ENCODE measurements around the gene NCBP1.

Gene NCBP1

DNA sequence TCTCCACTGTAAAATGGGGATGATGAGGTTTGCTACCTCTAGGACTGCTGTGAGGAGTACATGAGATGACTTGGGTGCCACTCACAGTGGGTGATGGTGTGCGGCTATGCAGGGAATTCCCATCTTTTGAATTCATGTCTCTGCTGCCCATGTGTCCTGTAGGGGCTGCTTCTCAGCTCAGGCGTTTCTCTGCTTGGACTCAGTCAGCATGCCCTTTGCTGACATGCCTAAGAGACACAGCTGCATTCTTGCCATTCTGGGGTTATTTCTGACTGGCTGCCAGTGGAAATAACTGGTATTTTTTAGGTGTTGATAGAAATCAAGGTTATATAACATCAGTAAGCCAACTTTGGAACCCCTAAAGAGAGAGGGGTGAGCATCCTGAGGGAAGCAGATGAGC, 87.8 kb downstream of the NCBP1 start:
- Mint-ChIP-seq H3K27me3 (peaks cover 28% of the 10 kb centered on the region), H3K36me3 (ENCODE audit: low read depth) (no peaks in the 10 kb centered on the region), H3K27ac (no peak overlapping the region), H3K9me3 (peaks cover 9% of the 10 kb centered on the region), H3K4me1 (ENCODE audit: low read depth) (no peaks in the 10 kb centered on the region), H3K4me3 (no peak overlapping the region)
- intact Hi-C loops (cut with micrococcal nuclease): no loop called here

DNA sequence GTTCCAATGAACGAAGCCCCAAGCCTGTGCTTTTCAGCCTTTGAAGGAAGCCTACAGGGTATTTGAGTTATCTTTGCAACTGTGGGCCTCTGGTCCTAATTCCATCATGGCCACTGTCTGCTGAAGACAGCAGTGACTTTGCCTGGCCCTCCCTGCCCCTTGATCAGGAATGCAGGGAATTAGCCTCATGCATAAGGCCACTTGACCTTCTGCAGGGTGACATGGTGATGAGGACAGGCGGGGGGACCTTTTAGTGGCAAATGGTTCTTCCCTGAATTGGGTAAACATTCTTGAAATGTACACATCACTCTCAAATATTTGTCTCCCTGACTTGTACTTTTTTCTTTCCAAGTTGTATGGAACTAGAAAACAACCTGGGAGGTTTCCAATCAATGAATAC, 88.7 kb downstream of the NCBP1 start:
- Mint-ChIP-seq H3K4me1 (ENCODE audit: low read depth) (no peaks in the 10 kb centered on the region), H3K27me3 (peaks cover 26% of the 10 kb centered on the region), H3K36me3 (ENCODE audit: low read depth) (no peaks in the 10 kb centered on the region), H3K4me3 (no peak overlapping the region), H3K27ac (no peak overlapping the region), H3K9me3 (peaks cover 9% of the 10 kb centered on the region)
- intact Hi-C loops (cut with micrococcal nuclease): no loop called here

All from dendritic cell treated with granulocyte-macrophage colony-stimulating factor and Interleukin-4, amounts not matched to agents 40 ng/mL and 50 ng/mL, for 4 days (primary cell).